Stimulated activated CD8-positive, alpha-beta memory T cell treated with anti-CD3 and anti-CD28 coated beads, Interleukin-4, amount 100 ng/mL, for 24 hours (primary cell): ENCODE results near the gene SCNN1G.
"Not testable (repeated sequence)": the region's sequence is repeated elsewhere in the genome, so short reads cannot be mapped to it uniquely, and the experiment has no call there.

Experiments used
- DNase-seq: peaks from one replicate; pipeline ENCODE4 v3.0.0-alpha.2; 2020; ENCODE audit warnings: low read depth

SCNN1G gene

GRCh38 chr16:23253650-23254049 is 71.1 kb downstream of the SCNN1G start:
- DNase-seq, result not testable (repeated sequence)

DNA sequence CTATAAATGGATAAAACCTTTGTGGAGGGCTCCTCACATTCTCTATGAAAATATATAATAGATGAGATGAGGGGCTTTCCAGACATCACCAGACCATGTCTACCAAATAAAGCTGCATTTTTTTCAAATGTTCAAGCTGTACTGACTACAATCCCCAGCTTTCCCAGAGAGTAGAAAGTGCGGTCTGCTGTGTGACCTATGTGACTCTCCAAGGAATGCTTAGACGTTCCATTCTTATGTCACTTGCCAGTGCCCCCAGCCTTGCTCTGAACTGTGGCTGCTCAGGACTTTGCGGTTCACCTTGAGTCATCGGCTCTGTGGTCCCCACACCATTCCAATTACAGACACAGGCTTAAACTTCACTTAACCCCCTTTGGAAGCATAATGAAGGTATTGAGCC is 71.8 kb downstream of the SCNN1G start:
- no peak for DNase-seq

DNA sequence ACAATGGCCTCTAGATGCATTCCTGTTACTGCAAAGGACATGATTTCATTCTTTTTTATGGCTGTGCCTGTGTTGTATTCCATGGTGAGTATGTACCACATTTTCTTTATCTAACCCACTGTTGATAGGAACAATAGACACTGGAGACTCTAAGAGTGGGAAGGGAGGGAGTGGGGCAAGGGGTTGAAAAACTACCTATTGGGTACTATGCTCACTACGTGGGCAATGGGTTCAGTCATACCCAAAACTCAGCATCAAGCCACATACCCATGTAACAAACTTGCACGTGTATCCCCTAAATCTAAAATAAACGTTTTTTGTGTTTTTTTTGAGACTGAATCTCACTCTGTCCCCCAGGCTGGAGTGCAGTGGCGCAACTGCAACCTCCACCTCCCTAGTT is 72.5 kb downstream of the SCNN1G start:
- DNase-seq, result no peak

DNA sequence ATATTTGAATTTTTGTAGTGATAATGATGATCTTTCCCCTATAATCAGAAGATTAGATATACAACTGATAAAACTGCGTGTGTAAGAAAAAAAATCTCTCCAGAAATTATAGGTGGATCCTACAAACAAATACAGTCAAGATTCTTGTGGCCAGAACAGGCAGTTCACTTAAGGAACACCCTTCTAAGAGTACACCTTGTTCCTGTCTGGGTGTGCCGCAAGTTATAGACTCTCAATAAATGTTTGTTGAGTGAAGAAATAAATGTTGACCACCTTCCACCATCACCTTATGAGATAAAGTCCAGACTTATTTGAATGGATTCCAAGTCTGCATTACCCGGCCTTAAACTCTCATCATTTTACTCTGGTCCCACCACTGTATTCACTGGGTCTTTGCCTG is 73.9 kb downstream of the SCNN1G start:
- DNase-seq, result no peak

GRCh38 chr16:23257682-23258081 is 75.1 kb downstream of the SCNN1G start:
- no peak for DNase-seq

DNA sequence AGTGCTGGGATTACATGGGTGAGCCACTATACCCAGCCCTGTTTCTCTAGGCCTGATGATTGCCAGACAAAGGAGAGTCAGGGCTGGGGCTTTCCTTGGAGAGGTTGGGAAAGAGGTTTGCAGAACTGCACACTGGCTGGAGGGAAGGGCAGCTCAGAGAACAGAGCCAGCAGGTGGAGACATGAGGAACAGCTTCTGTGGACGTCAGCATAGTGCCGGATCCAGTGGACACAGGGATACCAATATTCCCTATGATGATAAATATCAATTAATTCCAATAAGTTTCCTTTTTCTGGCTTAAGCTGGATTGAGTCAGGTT is 76.3 kb downstream of the SCNN1G start:
- no peak for DNase-seq
